ENCODE results near the gene C10orf71.

The C10orf71 gene

GRCh38 chr10:49274886-49275285 is 24.1 kb upstream of the C10orf71 start:
- Histone ChIP-seq H3K27me3 (ENCODE audit: control insufficient read depth, insufficient read depth, low read length) (peaks cover 21% of the 10 kb centered on the region), H3K4me3 (ENCODE audit: low read length) (no peak overlapping the region), H3K4me1 (ENCODE audit: control insufficient read depth, insufficient read depth, low read length) (peaks cover 20% of the 10 kb centered on the region), H3K4me2 (ENCODE audit: low read length) (no peak overlapping the region), H3K36me3 (ENCODE audit: insufficient read depth, low read length) (no peaks in the 10 kb centered on the region), H3K9ac (ENCODE audit: low read depth, low read length) (no peak overlapping the region), H3K9me3 (replicated peaks; ENCODE audit: low read length) (no peaks in the 10 kb centered on the region)

GRCh38 chr10:49275896-49276295 is 23.1 kb upstream of the C10orf71 start:
- Histone ChIP-seq H3K9me3 (replicated peaks; ENCODE audit: low read length) (no peaks in the 10 kb centered on the region), H3K27me3 (ENCODE audit: control insufficient read depth, insufficient read depth, low read length) (peaks cover 21% of the 10 kb centered on the region), H3K9ac (ENCODE audit: low read depth, low read length) (no peak overlapping the region), H3K4me3 (ENCODE audit: low read length) (no peak overlapping the region), H3K36me3 (ENCODE audit: insufficient read depth, low read length) (no peaks in the 10 kb centered on the region), H3K4me1 (ENCODE audit: control insufficient read depth, insufficient read depth, low read length) (peaks cover 20% of the 10 kb centered on the region), H3K4me2 (ENCODE audit: low read length) (no peak overlapping the region)

- Histone ChIP-seq H3K4me3 (ENCODE audit: low read length) (no peak overlapping the region), H3K27me3 (ENCODE audit: control insufficient read depth, insufficient read depth, low read length) (peaks cover 24% of the 10 kb centered on the region), H3K9me3 (replicated peaks; ENCODE audit: low read length) (no peaks in the 10 kb centered on the region), H3K4me2 (ENCODE audit: low read length) (no peak overlapping the region), H3K9ac (ENCODE audit: low read depth, low read length) (no peak overlapping the region), H3K4me1 (ENCODE audit: control insufficient read depth, insufficient read depth, low read length) (peaks cover 18% of the 10 kb centered on the region), H3K36me3 (ENCODE audit: insufficient read depth, low read length) (no peaks in the 10 kb centered on the region)
Observed at GRCh38 chr10:49276596-49276995, 22.4 kb upstream of the C10orf71 start.

GRCh38 chr10:49277973-49278372 is 21.0 kb upstream of the C10orf71 start:
- peaks cover 31% of the 10 kb centered on the region for H3K27me3 ChIP-seq (ENCODE audit: control insufficient read depth, insufficient read depth, low read length)
- H3K4me1 ChIP-seq (ENCODE audit: control insufficient read depth, insufficient read depth, low read length), result peaks cover 4% of the 10 kb centered on the region
- H3K9me3 ChIP-seq (replicated peaks; ENCODE audit: low read length), result no peaks in the 10 kb centered on the region
- no peak overlapping the region for H3K9ac ChIP-seq (ENCODE audit: low read depth, low read length)
- no peak overlapping the region for H3K4me3 ChIP-seq (ENCODE audit: low read length)
- no peak overlapping the region for H3K4me2 ChIP-seq (ENCODE audit: low read length)
- H3K36me3 ChIP-seq (ENCODE audit: insufficient read depth, low read length), result no peaks in the 10 kb centered on the region

GRCh38 chr10:49278497-49278981 is 20.4 kb upstream of the C10orf71 start:
- Histone ChIP-seq H3K9me3 (replicated peaks; ENCODE audit: low read length) (no peaks in the 10 kb centered on the region), H3K4me3 (ENCODE audit: low read length) (no peak overlapping the region), H3K27me3 (ENCODE audit: control insufficient read depth, insufficient read depth, low read length) (peaks cover 34% of the 10 kb centered on the region), H3K4me2 (ENCODE audit: low read length) (no peak overlapping the region), H3K36me3 (ENCODE audit: insufficient read depth, low read length) (no peaks in the 10 kb centered on the region), H3K4me1 (ENCODE audit: control insufficient read depth, insufficient read depth, low read length) (no peaks in the 10 kb centered on the region), H3K9ac (ENCODE audit: low read depth, low read length) (no peak overlapping the region)

- no peak overlapping the region for H3K9ac ChIP-seq (ENCODE audit: low read depth, low read length)
- no peak overlapping the region for H3K4me3 ChIP-seq (ENCODE audit: low read length)
- H3K4me2 ChIP-seq (ENCODE audit: low read length), result no peak overlapping the region
- no peaks in the 10 kb centered on the region for H3K4me1 ChIP-seq (ENCODE audit: control insufficient read depth, insufficient read depth, low read length)
- H3K9me3 ChIP-seq (replicated peaks; ENCODE audit: low read length), result no peaks in the 10 kb centered on the region
- peaks cover 30% of the 10 kb centered on the region for H3K27me3 ChIP-seq (ENCODE audit: control insufficient read depth, insufficient read depth, low read length)
- no peaks in the 10 kb centered on the region for H3K36me3 ChIP-seq (ENCODE audit: insufficient read depth, low read length)
Observed at GRCh38 chr10:49279015-49279880, 19.7 kb upstream of the C10orf71 start.

GRCh38 chr10:49280001-49280408 is 19.0 kb upstream of the C10orf71 start:
- Histone ChIP-seq H3K36me3 (ENCODE audit: insufficient read depth, low read length) (no peaks in the 10 kb centered on the region), H3K9ac (ENCODE audit: low read depth, low read length) (no peak overlapping the region), H3K4me1 (ENCODE audit: control insufficient read depth, insufficient read depth, low read length) (no peaks in the 10 kb centered on the region), H3K9me3 (replicated peaks; ENCODE audit: low read length) (no peaks in the 10 kb centered on the region), H3K4me3 (ENCODE audit: low read length) (no peak overlapping the region), H3K4me2 (ENCODE audit: low read length) (no peak overlapping the region), H3K27me3 (ENCODE audit: control insufficient read depth, insufficient read depth, low read length) (peaks cover 30% of the 10 kb centered on the region)

- Histone ChIP-seq H3K4me3 (ENCODE audit: low read length) (no peak overlapping the region), H3K36me3 (ENCODE audit: insufficient read depth, low read length) (no peaks in the 10 kb centered on the region), H3K4me1 (ENCODE audit: control insufficient read depth, insufficient read depth, low read length) (no peaks in the 10 kb centered on the region), H3K9me3 (replicated peaks; ENCODE audit: low read length) (no peaks in the 10 kb centered on the region), H3K27me3 (ENCODE audit: control insufficient read depth, insufficient read depth, low read length) (peaks cover 33% of the 10 kb centered on the region), H3K4me2 (ENCODE audit: low read length) (no peak overlapping the region), H3K9ac (ENCODE audit: low read depth, low read length) (no peak overlapping the region)
Observed at GRCh38 chr10:49281461-49281860, 17.5 kb upstream of the C10orf71 start.

- Histone ChIP-seq H3K4me2 (ENCODE audit: low read length) (no peak overlapping the region), H3K4me1 (ENCODE audit: control insufficient read depth, insufficient read depth, low read length) (no peaks in the 10 kb centered on the region), H3K9ac (ENCODE audit: low read depth, low read length) (no peak overlapping the region), H3K27me3 (ENCODE audit: control insufficient read depth, insufficient read depth, low read length) (peaks cover 37% of the 10 kb centered on the region), H3K4me3 (ENCODE audit: low read length) (no peak overlapping the region), H3K36me3 (ENCODE audit: insufficient read depth, low read length) (no peaks in the 10 kb centered on the region), H3K9me3 (replicated peaks; ENCODE audit: low read length) (no peaks in the 10 kb centered on the region)
Observed at GRCh38 chr10:49282306-49282705, 16.7 kb upstream of the C10orf71 start.

GRCh38 chr10:49282879-49283341 is 16.1 kb upstream of the C10orf71 start:
- no peak overlapping the region for H3K9ac ChIP-seq (ENCODE audit: low read depth, low read length)
- H3K9me3 ChIP-seq (replicated peaks; ENCODE audit: low read length), result no peaks in the 10 kb centered on the region
- no peaks in the 10 kb centered on the region for H3K4me1 ChIP-seq (ENCODE audit: control insufficient read depth, insufficient read depth, low read length)
- H3K4me3 ChIP-seq (ENCODE audit: low read length), result no peak overlapping the region
- no peaks in the 10 kb centered on the region for H3K36me3 ChIP-seq (ENCODE audit: insufficient read depth, low read length)
- no peak overlapping the region for H3K4me2 ChIP-seq (ENCODE audit: low read length)
- H3K27me3 ChIP-seq (ENCODE audit: control insufficient read depth, insufficient read depth, low read length), result peaks cover 42% of the 10 kb centered on the region

GRCh38 chr10:49283491-49283890 is 15.5 kb upstream of the C10orf71 start:
- no peaks in the 10 kb centered on the region for H3K36me3 ChIP-seq (ENCODE audit: insufficient read depth, low read length)
- H3K27me3 ChIP-seq (ENCODE audit: control insufficient read depth, insufficient read depth, low read length), result peaks cover 42% of the 10 kb centered on the region
- no peaks in the 10 kb centered on the region for H3K4me1 ChIP-seq (ENCODE audit: control insufficient read depth, insufficient read depth, low read length)
- no peaks in the 10 kb centered on the region for H3K9me3 ChIP-seq (replicated peaks; ENCODE audit: low read length)
- H3K4me3 ChIP-seq (ENCODE audit: low read length), result no peak overlapping the region
- H3K4me2 ChIP-seq (ENCODE audit: low read length), result no peak overlapping the region
- no peak overlapping the region for H3K9ac ChIP-seq (ENCODE audit: low read depth, low read length)

GRCh38 chr10:49284356-49284755 is 14.6 kb upstream of the C10orf71 start:
- Histone ChIP-seq H3K4me1 (ENCODE audit: control insufficient read depth, insufficient read depth, low read length) (no peaks in the 10 kb centered on the region), H3K4me2 (ENCODE audit: low read length) (no peak overlapping the region), H3K9ac (ENCODE audit: low read depth, low read length) (no peak overlapping the region), H3K9me3 (replicated peaks; ENCODE audit: low read length) (no peaks in the 10 kb centered on the region), H3K4me3 (ENCODE audit: low read length) (no peak overlapping the region), H3K27me3 (ENCODE audit: control insufficient read depth, insufficient read depth, low read length) (peaks cover 35% of the 10 kb centered on the region), H3K36me3 (ENCODE audit: insufficient read depth, low read length) (no peaks in the 10 kb centered on the region)
